Sigmoid colon (tissue), 7 donors: ENCODE results near the gene ULBP2. TPM values are rescaled to one million over a fixed set of nuclear protein-coding genes. Genes with fewer than 3 reads are reported as not detected.
"Not testable (repeated sequence)": the region's sequence is repeated elsewhere in the genome, so short reads cannot be mapped to it uniquely, and the experiment has no call there.

ENCODE experiments used
- DNase-seq: peaks from one replicate; pipeline ENCODE4 v3.0.0-alpha.2; 2019
- H3K27ac ChIP-seq, 4 donors: fragments of 200-600 bp; sonication (generic); one replicate each; pipeline ENCODE4 v1.5.1; 2016 to 2019; ENCODE audit warnings: mild to moderate bottlenecking in 1 of 4
- H3K27me3 ChIP-seq, 3 donors: fragments of 200-600 bp; sonication (generic); one replicate each; pipeline ENCODE4 v1.5.1; 2019; ENCODE audit warnings: mild to moderate bottlenecking in 1 of 3
- H3K36me3 ChIP-seq, 4 donors: fragments of 200-600 bp; sonication (generic); one replicate each; pipeline ENCODE4 v1.5.1; 2016 to 2019
- H3K4me1 ChIP-seq, 4 donors: fragments of 200-600 bp; sonication (generic); one replicate each; pipeline ENCODE4 v1.5.1; 2017 to 2019
- H3K4me3 ChIP-seq, 4 donors: fragments of 200-600 bp; sonication (generic); one replicate each; pipeline ENCODE4 v1.5.1; 2017 to 2019; ENCODE audit warnings: mild to moderate bottlenecking in 2 of 4, moderate library complexity in 1 of 4
- H3K9me3 ChIP-seq, 4 donors: fragments of 200-600 bp in 3 of 4; sonication (generic) in 3 of 4; one replicate each; pipeline versions ENCODE4 v1.5.1 to v1.6.1; 2013 to 2019
- CTCF ChIP-seq, 4 experiments: fragments of 450-650 bp in 3 of 4; fragments of 200-600 bp in 1 of 4; IDR thresholded peaks; one replicate each; pipeline ENCODE4 v1.5.1; 2016 to 2019; ENCODE audit warnings: antibody characterized with exemption in 4 of 4, mild to moderate bottlenecking in 3 of 4, moderate library complexity in 2 of 4
- EP300 ChIP-seq, 4 donors: sonication (generic); formaldehyde crosslinking; IDR thresholded peaks; one replicate each; pipeline ENCODE4 v1.6.1; 2017; ENCODE audit warnings: antibody characterized with exemption in 4 of 4
- POLR2A ChIP-seq, 2 donors: fragments of 450-650 bp; IDR thresholded peaks; one replicate each; pipeline ENCODE4 v1.6.1; 2016; ENCODE audit warnings: antibody characterized with exemption in 2 of 2, mild to moderate bottlenecking in 2 of 2, moderate library complexity in 2 of 2
- POLR2AphosphoS5 ChIP-seq, 4 donors: sonication (generic); formaldehyde crosslinking; IDR thresholded peaks; one replicate each; pipeline ENCODE4 v1.6.1; 2017; ENCODE audit warnings: antibody characterized with exemption in 4 of 4
- WGBS, 2 donors: extraction: QIAGEN DNeasy Blood & Tissue Kit; methylation state at CpG; one replicate each; pipeline ENCODE4 v1.1.7; 2013; 5-methylcytosine and 5-hydroxymethylcytosine counted together
- intact Hi-C: fragments of 100-400 bp; cut with DNase I; formaldehyde crosslinking; loops from one replicate; pipeline ENCODE4 v1.15.1; 2023
- polyA plus RNA-seq, 3 donors: library from polyadenylated mRNA; stranded (reverse); fragments of 200-250 nt; gene quantifications; one replicate each; pipeline ENCODE4 v1.2.3, GENCODE V29; 2013
- total RNA-seq, 4 donors: library from RNA; depleted of rRNA; stranded (reverse); fragments of >200 nt; gene quantifications; one replicate each; pipeline ENCODE4 v1.1.0, GENCODE V29; 2016
- donor health status: healthy with polysubstance abuse.
- donor health status: Bipolar disorder and iron deficiency.
- donor health status: healthy.

ULBP2 gene
- total and polyA plus RNA-seq, 7 donors: 0.34 TPM; not detected in 6

GRCh38 chr6:149915970-149916865, 25.6 kb upstream of the ULBP2 start:
- no peaks in the 10 kb centered on the region for H3K4me1 ChIP-seq
- intact Hi-C loops: no loop called here
- no peaks in the 10 kb centered on the region for H3K36me3 ChIP-seq
- no peaks in the 10 kb centered on the region for H3K9me3 ChIP-seq
- 91% methylated on average over 10 of the region's 10 CpGs for WGBS, 2 donors
- no peaks in the 10 kb centered on the region for H3K27me3 ChIP-seq
- no peak overlapping the region for H3K4me3 ChIP-seq
- TF ChIP-seq POLR2A (IDR thresholded peaks at IDR 0.05): no peak
- TF ChIP-seq EP300 (IDR thresholded peaks at IDR 0.05): no peak
- no peak for TF ChIP-seq POLR2AphosphoS5 (IDR thresholded peaks at IDR 0.05)
- no peak for TF ChIP-seq CTCF (IDR thresholded peaks at IDR 0.05)
- no peak overlapping the region for H3K27ac ChIP-seq
- no peak for DNase-seq

GRCh38 chr6:149917679-149918078, 24.1 kb upstream of the ULBP2 start:
- no peak overlapping the region for H3K4me3 ChIP-seq
- intact Hi-C loops: no loop called here
- H3K9me3 ChIP-seq: no peaks in the 10 kb centered on the region
- peaks cover 0 to 5% (median 5%) of the 10 kb centered on the region in 4 donors for H3K4me1 ChIP-seq
- DNase-seq: no peak
- H3K27ac ChIP-seq: no peak overlapping the region
- no peaks in the 10 kb centered on the region for H3K27me3 ChIP-seq
- WGBS, 2 donors: 91 to 96% methylated on average over 2 of the region's 2 CpGs
- TF ChIP-seq POLR2A (IDR thresholded peaks at IDR 0.05): no peak
- TF ChIP-seq POLR2AphosphoS5 (IDR thresholded peaks at IDR 0.05): no peak
- no peak for TF ChIP-seq CTCF (IDR thresholded peaks at IDR 0.05)
- no peak for TF ChIP-seq EP300 (IDR thresholded peaks at IDR 0.05)
- no peaks in the 10 kb centered on the region for H3K36me3 ChIP-seq

GRCh38 chr6:149918151-149918905, 23.5 kb upstream of the ULBP2 start:
- no peak for DNase-seq
- 91% methylated on average over 6 of the region's 6 CpGs for WGBS, 2 donors

GRCh38 chr6:149919126-149919833, 22.5 kb upstream of the ULBP2 start:
- DNase-seq, H3K27me3 ChIP-seq, intact Hi-C loops, H3K27ac ChIP-seq, H3K36me3 ChIP-seq, H3K9me3 ChIP-seq, H3K4me3 ChIP-seq: not testable (repeated sequence)
- WGBS, 2 donors: 83 to 91% methylated on average over 11 of the region's 11 CpGs
- peaks cover 0 to 17% (median 15%) of the 10 kb centered on the region in 4 donors for H3K4me1 ChIP-seq

More at GRCh38 chr6:149918151-149918905, 23.5 kb upstream of the ULBP2 start:
- Histone ChIP-seq H3K36me3 (no peaks in the 10 kb centered on the region), H3K27me3 (peaks cover 0 to under 1% (median 0%) of the 10 kb centered on the region in 3 donors), H3K27ac (no peak overlapping the region), H3K4me1 (peaks cover 0 to 11% (median 10%) of the 10 kb centered on the region in 4 donors), H3K9me3 (no peaks in the 10 kb centered on the region), H3K4me3 (no peak overlapping the region)
- intact Hi-C loops: no loop called here
- TF ChIP-seq POLR2A (IDR thresholded peaks at IDR 0.05) (no peak), EP300 (IDR thresholded peaks at IDR 0.05) (no peak), POLR2AphosphoS5 (IDR thresholded peaks at IDR 0.05) (no peak), CTCF (IDR thresholded peaks at IDR 0.05) (no peak)
